H7 (cell line): Measurements from ENCODE around the gene ADGRG4. TPM values are rescaled to one million over a fixed set of nuclear protein-coding genes. Genes with fewer than 3 reads are reported as not detected.
"Not testable (repeated sequence)": the region's sequence is repeated elsewhere in the genome, so short reads cannot be mapped to it uniquely, and the experiment has no call there.

ENCODE experiments used
- DNase-seq: peaks from one replicate; pipeline ENCODE4 v3.0.0; 2012
- H3K27me3 ChIP-seq: 2 replicates; pipeline ENCODE4 v1.6.0; 2011; ENCODE audit warnings: mild to moderate bottlenecking, low read length; ENCODE audit not compliant: control insufficient read depth, insufficient read depth
- H3K36me3 ChIP-seq: replicated peaks from 2 replicates; pipeline ENCODE4 v1.5.1; 2011; ENCODE audit warnings: low read length; ENCODE audit not compliant: control insufficient read depth, insufficient read depth
- H3K4me3 ChIP-seq: 2 replicates; pipeline ENCODE4 v1.5.1; 2011; ENCODE audit warnings: low read depth, mild to moderate bottlenecking, control low read depth, low read length, moderate library complexity; ENCODE audit not compliant: insufficient read depth
- total RNA-seq: library from RNA; depleted of rRNA; stranded (reverse); fragments of >200 nt; shearing (Covaris generic); gene quantifications from 2 replicates; pipeline ENCODE4 v1.2.3, GENCODE V29; 2014

The ADGRG4 gene
- total RNA-seq, 1 experiment from 2014 or later = not detected

- H3K4me3 ChIP-seq = no peak overlapping the region
- DNase-seq = no peak
- no peaks in the 10 kb centered on the region for H3K27me3 ChIP-seq
- no peaks in the 10 kb centered on the region for H3K36me3 ChIP-seq
Observed at GRCh38 chrX:136387951-136388502, 87.3 kb downstream of the ADGRG4 start.

GRCh38 chrX:136390921-136391320 lies 90.2 kb downstream of the ADGRG4 start:
- Histone ChIP-seq H3K4me3 (no peak overlapping the region), H3K27me3 (no peaks in the 10 kb centered on the region), H3K36me3 (no peaks in the 10 kb centered on the region)
- DNase-seq = no peak

- no peaks in the 10 kb centered on the region for H3K27me3 ChIP-seq
- no peak overlapping the region for H3K4me3 ChIP-seq
- no peak for DNase-seq
- H3K36me3 ChIP-seq = no peaks in the 10 kb centered on the region
Observed at GRCh38 chrX:136395271-136395670, 94.5 kb downstream of the ADGRG4 start.

- no peaks in the 10 kb centered on the region for H3K27me3 ChIP-seq
- no peaks in the 10 kb centered on the region for H3K36me3 ChIP-seq
- DNase-seq = no peak
- H3K4me3 ChIP-seq = no peak overlapping the region
Observed at GRCh38 chrX:136397001-136397400, 96.2 kb downstream of the ADGRG4 start.

GRCh38 chrX:136405126-136405525 lies 104.4 kb downstream of the ADGRG4 start:
- Histone ChIP-seq H3K27me3 (no peaks in the 10 kb centered on the region), H3K4me3 (no peak overlapping the region), H3K36me3 (no peaks in the 10 kb centered on the region)
- no peak for DNase-seq

GRCh38 chrX:136417806-136418205 lies 117.0 kb downstream of the ADGRG4 start:
- Histone ChIP-seq H3K36me3 (no peaks in the 10 kb centered on the region), H3K27me3 (no peaks in the 10 kb centered on the region)
- no peak for DNase-seq

GRCh38 chrX:136421338-136421737 lies 120.6 kb downstream of the ADGRG4 start:
- no peak for DNase-seq
- Histone ChIP-seq H3K4me3 (no peak overlapping the region), H3K36me3 (no peaks in the 10 kb centered on the region), H3K27me3 (no peaks in the 10 kb centered on the region)

More at GRCh38 chrX:136417806-136418205, 117.0 kb downstream of the ADGRG4 start:
- no peak overlapping the region for H3K4me3 ChIP-seq

GRCh38 chrX:136423724-136424123 lies 123.0 kb downstream of the ADGRG4 start:
- no peak for DNase-seq
- H3K4me3 ChIP-seq = no peak overlapping the region
- no peaks in the 10 kb centered on the region for H3K36me3 ChIP-seq
- no peaks in the 10 kb centered on the region for H3K27me3 ChIP-seq

- Histone ChIP-seq H3K4me3 (no peak overlapping the region), H3K27me3 (no peaks in the 10 kb centered on the region), H3K36me3 (no peaks in the 10 kb centered on the region)
- no peak for DNase-seq
Observed at GRCh38 chrX:136425996-136426395, 125.2 kb downstream of the ADGRG4 start.

GRCh38 chrX:136431625-136432024 lies 130.9 kb downstream of the ADGRG4 start:
- Histone ChIP-seq H3K27me3 (no peaks in the 10 kb centered on the region), H3K36me3 (no peaks in the 10 kb centered on the region), H3K4me3 (no peak overlapping the region)
- DNase-seq = no peak

- Histone ChIP-seq H3K4me3 (no peak overlapping the region), H3K27me3 (no peaks in the 10 kb centered on the region), H3K36me3 (no peaks in the 10 kb centered on the region)
- no peak for DNase-seq
Observed at GRCh38 chrX:136437774-136438173, 137.0 kb downstream of the ADGRG4 start.

- no peak for DNase-seq
- H3K4me3 ChIP-seq = no peak overlapping the region
- H3K27me3 ChIP-seq = no peaks in the 10 kb centered on the region
- no peaks in the 10 kb centered on the region for H3K36me3 ChIP-seq
Observed at GRCh38 chrX:136438192-136438591, 137.4 kb downstream of the ADGRG4 start.

- DNase-seq, H3K36me3 ChIP-seq, H3K4me3 ChIP-seq, H3K27me3 ChIP-seq: not testable (repeated sequence)
Observed at GRCh38 chrX:136445674-136446073, 144.9 kb downstream of the ADGRG4 start.

- DNase-seq = no peak
- Histone ChIP-seq H3K36me3 (no peaks in the 10 kb centered on the region), H3K27me3 (no peaks in the 10 kb centered on the region), H3K4me3 (no peak overlapping the region)
Observed at GRCh38 chrX:136446208-136446607, 145.4 kb downstream of the ADGRG4 start.

GRCh38 chrX:136447308-136447707 lies 146.5 kb downstream of the ADGRG4 start:
- no peak for DNase-seq
- Histone ChIP-seq H3K4me3 (no peak overlapping the region), H3K27me3 (no peaks in the 10 kb centered on the region), H3K36me3 (no peaks in the 10 kb centered on the region)

- DNase-seq = no peak
- Histone ChIP-seq H3K4me3 (no peak overlapping the region), H3K36me3 (no peaks in the 10 kb centered on the region), H3K27me3 (no peaks in the 10 kb centered on the region)
Observed at GRCh38 chrX:136447968-136448367, 147.2 kb downstream of the ADGRG4 start.
